HG02571 (cell line): ENCODE results near the gene SUPT7L.
"Not testable (repeated sequence)": the region's sequence is repeated elsewhere in the genome, so short reads cannot be mapped to it uniquely, and the experiment has no call there.

Experiments used
- ATAC-seq: cut with Tn5 transposase; IDR thresholded peaks from one replicate; pipeline ENCODE4 v1.9.1; 2021; ENCODE audit warnings: mild to moderate bottlenecking, moderate library complexity; ENCODE audit not compliant: unreplicated experiment

SUPT7L gene

DNA sequence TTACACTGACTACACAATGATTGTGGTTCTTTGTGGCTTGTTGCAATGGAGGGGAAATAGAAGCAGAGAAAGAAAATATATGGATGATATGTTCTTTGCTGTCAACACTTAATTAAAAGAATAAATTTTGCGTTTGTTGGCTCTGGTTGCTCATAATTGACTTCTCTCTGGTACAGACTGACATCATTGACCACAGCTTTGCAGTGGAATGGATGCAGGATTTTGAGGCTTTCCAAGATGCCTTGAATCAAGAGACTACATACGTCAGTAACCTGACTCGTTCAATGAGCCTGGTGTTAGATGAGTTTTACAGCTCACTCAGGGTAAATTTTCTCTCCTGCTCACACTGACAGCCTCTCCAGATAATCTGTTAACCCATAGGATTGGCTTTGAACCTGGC is 24.7 kb downstream of the SUPT7L start:
- ATAC-seq: no peak

DNA sequence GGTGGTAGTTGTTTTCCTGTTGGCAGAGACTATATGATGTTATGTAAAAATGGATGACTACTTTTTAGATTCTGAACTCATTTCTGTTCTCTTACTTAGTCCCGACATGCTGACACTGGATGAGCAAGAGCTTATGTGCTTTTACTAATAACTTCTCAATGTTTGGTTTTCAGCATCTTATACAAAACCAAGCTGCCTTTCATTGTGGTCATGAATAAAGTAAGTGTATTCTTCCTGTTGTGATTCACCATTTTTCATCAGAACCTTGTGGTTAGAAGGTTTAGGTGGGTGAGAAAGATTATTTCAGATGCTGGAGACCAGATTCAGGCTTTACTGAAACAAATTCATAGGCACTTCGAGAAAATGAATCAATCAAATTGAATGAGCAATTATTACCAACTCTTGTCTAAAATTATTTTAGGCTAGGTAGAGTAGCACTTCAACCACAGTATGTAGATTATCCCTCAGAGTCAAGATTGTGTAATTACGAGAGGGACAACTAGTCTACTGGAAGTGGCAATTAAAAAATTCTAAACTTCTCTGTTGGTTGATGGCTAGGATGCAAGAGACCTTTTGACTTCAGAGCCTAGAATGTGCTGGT is 25.3 kb downstream of the SUPT7L start:
- ATAC-seq: no peak

DNA sequence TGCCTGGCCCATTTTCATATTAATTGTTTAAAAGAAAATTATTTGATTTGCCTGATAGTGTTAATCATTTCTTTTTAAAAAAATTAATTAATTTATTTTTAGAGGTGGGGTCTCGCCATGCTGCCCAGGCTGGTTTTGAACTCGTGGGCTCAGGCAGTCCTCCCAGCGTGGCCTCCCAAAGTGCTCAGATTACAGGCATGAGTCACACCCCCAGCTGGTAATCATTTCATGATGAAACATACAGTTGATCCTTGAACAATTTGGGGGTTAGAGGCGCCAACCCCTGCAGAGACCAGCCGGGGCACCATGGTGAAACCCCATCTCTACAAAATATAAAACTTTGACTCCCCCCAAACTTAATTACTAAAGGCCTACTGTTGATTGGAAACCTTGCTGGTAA is 26.6 kb downstream of the SUPT7L start:
- no peak for ATAC-seq

DNA sequence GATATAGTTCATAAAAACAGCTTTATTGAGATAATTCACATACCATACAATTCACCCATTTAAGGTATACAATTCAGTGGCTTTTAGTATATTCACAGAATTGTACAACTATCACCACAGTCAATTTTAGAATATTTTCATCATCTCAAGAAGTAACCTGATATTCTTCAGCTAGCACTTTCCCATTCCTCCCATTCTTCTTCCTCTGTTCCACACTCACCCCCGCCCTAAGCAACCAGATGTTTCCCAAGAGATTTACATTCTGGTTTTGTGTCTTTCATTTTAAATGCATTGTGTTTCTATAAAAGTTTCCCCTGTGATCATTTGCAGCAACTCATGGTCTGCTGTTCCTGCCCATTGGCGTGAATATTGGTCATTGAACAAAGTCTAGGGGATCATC is 29.1 kb downstream of the SUPT7L start:
- no peak for ATAC-seq

DNA sequence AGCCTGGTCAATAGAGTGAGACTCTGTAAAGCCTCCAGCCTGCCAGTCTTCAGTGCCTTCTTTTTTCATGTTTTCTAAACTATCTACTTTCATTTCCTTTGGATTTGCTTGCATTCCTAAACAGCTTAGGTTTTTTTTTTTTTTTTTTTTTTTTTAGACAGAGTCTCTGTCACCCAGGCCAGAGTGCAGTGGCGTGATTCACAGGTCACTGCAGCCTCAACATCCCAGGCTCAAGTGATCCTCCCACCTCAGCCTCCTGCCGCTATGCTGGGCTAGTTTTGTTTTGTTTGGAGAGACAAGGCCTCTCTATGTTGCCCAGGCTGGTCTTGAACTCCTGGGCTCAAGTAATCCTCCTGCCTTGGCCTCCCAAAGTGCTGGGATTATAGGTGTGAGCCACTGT is 33.2 kb downstream of the SUPT7L start:
- not testable (repeated sequence) for ATAC-seq

DNA sequence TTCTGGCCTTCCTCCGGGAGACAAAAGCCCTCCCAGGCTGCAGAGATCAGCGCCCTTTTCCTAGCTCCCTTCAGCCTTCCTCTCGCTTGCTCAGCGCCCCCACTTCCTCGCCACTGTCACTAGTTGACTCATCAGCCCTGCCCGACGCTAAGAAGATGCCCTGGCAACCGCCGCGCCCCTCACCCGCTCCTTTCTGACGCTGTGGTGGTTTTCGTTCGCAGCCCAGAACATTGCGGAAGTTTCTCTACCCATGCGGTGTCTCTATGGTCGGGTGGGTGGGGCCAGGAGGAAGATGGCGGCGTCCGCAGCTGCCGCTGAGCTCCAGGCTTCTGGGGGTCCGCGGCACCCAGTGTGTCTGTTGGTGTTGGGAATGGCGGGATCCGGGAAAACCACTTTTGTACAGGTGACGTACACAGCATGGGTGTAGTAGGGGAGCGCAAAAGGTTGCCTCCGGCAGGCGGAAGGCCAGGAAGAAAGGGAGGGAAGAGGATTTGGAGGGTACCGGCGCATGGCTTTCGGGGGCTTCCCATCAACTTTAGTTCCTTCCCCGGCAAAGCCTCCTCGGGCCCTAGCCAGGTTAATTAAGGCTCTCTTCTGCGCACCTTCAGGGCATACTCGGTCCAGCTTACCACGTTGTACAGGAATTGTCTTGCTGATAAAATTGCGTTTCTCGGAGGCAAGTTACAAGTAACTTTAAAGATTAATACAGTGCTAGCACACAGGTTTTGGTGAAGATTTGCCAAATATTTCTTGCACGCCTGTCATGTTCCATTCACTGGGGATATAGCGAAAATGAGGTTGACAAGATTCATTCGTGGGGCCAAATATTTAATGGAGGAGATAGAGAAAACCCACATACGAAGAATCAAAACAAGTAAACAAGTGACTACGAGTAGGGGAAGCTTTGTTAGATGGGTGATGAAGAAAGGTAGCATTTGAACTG is 34.4 kb downstream of the SUPT7L start, which contains the start of the genes CCDC121 and GPN1:
TSS of gene CCDC121 (minus strand) at position 246 of the 943 bp plus-strand sequence. CDS start 1,213 bp downstream, outside the sequence.
TSS of gene GPN1 (plus strand) at position 284 of the 943 bp plus-strand sequence. CDS start at position 293, 9 bp downstream.
- ATAC-seq: peak; percentile 100

DNA sequence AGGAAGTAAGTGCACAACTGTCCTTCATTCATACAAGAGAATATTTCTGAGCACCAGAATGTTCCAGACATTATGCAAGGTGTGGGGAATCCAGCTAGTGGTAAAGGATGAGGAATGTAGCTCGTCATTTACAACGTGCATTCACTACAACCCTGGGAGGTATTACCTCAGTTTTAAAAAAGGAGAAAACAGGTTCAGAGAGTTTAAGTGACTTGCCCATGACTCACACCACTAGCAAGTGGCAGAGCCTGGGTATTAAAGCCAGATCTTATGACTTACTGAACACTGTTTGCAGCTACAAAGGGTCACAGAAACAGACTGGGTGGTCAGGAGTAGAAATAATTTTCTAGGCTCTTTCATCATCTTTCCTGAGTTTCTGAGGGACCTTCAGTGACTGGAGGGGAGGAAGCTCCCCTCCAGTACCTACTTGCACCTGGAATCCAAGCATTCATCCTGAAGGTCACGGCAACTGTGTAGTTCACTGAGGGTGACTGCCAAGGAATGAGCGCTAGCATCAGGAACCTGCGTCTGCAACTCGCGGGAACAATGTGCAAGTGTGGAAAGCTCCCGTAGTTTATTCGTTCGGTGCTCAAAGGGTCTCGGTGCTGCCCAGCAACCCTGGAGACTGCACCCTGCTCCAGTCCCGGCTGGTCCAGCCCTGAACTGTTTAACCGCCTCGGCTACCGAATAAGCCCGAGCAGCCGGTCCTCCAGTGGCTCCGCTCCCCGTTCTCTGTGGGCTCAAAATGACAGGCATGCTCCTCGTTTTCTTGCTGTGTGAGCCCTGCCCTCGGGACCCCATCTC is 35.2 kb downstream of the SUPT7L start:
- ATAC-seq: peak; percentile 20

DNA sequence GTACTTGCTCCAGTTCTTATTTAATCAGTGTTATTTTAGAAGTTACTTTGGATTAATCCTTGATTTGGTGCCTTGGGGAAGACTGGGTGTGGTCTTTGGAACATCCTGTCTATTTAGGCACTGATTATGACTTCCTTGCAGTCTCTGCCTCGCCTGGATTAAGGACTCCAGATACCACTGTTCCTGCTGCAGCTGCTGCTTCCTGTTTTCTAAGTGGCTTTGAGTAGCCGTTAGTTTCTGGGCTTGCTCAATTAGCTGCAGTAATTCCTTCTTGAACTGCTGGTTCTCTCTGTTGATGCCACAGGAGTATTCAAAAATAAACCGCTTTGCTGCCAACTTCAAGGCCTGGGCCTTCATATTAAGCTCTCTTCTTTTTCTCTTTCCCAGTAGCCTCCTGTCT is 36.5 kb downstream of the SUPT7L start:
- ATAC-seq: not testable (repeated sequence)

DNA sequence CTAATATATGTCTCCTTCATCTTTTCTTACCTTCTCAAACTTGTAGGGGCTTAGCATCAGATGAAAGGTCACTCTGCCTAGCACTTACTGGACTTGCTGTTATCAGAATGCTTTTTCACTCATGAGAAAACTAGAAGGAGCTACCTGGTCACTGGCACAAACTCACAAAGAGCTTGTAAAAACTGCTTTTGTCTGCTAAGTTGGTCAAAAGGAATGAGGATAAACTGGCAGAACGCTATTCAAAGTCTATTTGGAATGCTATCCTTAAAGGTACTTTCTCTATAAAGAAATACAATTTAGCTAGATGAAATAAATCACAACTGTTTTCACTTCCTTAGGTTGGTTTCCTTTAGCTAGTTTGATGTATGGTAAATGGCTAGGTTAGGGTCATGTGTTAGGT is 37.1 kb downstream of the SUPT7L start:
- not testable (repeated sequence) for ATAC-seq

DNA sequence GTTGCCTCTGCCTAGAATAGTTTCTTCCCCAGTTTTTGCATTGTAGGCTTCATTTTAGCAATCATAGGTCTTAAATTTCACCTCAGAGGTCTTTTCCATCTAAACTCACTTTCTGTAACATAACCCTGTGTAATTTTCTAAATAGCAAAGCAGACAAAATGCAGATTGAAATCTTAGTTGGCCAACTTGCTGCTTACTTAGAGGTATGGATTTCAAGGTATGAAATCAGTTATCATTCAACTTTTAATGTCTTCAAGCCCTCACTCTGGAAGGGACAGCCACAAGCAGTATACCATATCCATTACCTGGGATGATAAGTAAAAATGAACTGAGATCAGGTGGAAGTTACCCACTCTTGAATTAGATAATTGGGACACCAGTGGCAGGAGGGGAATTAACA is 38.5 kb downstream of the SUPT7L start:
- no peak for ATAC-seq

DNA sequence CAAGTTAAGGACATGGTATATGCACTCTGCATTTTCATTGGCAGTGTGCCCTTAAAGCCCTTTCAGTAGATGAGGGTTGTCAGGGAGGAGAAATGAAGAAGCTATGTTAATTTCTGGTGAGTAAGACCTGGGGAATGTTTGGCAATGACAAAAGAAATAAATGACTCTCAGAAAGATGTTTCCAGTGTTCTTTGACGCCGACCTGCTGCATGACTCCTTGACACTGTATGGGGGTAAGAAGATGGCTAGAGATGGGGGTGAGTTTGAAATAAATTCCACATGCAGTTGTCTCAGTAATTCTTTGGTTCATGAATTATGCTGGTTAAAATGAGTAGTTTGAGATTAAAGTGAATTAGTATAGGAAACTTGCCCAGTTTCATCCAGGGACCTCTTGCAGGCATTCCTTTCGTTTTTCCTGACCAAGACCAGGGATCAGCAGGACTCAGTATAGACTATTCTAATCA is 40.5 kb downstream of the SUPT7L start:
- no peak for ATAC-seq

DNA sequence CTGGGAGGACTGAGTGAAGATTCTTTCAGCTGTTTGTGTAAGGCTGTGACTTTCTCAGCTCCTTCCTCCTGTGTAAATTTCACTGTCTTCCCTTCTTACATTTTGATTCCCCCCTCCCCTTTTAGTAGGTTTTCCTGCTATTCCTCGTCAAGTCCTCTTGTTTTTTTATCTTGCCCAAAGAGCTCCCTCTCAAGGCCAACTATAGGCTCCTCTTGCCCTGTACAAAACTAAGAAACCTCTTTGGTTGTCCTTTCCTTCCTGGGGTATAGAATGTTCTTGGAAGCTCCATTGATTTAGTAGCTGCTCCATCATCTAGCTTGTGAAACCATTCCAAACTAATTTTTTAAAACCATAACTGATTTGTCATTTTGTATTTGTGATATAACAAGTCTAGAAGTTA is 41.9 kb downstream of the SUPT7L start:
- ATAC-seq: no peak

DNA sequence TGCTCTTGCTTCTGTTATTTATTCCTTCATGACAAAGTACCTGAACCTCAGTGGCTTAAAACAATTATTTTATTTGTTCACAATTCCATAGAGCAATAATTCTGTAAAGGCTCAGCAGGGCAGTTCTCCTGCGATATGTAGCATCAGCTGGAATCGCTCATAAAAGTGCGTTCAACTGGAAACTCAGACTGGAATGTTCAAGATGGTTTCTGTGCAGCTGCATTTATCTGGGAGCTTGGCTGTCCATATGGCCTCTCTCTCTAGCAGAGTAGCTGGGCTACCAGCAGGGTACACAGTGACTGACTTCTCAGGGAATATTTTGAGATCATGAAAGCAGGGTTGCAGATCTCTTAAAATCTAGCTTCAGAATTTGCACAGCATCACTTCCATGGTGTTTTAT is 48.1 kb downstream of the SUPT7L start:
- no peak for ATAC-seq

DNA sequence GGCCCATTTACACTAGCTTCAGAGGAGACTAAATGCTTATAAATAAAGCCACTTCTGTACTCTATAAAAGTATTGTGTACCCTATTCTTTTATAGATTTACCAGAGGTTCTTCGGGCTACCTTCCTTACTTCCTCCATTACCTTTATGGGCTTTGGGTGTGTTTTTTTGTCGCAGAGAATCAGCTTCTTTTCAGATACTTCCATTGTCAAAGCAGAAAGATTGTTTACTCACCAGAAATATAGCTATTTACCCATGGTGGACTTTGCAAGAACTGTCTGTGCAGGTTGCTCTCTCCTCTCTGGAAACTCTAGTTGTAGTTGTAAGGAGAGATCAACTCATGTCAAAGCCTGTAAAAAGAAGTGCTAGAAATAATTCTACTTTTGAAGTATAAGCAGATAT is 49.4 kb downstream of the SUPT7L start:
- ATAC-seq: no peak

DNA sequence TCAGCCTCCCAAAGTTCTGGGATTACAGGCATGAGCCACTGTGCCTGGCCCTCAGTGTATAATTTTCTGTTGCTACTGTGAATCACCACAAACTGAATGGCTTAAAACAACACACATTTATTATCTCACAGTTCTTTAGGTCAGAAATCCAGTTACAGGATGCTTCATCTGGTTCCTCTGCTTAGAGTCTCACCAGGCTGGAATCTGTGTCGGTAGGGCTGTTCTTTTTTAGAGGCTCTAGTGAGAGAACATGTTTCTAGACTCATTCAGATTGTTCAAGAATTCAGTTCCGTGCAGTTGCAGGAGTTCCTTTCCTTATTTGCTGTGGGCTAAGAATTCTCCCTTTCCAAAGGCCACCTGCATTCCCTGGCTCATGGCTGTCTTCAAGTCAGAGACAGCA is 56.8 kb downstream of the SUPT7L start:
- no peak for ATAC-seq
